K562 (cell line): ENCODE measurements around the gene GDF15. TPM values are rescaled to one million over a fixed set of nuclear protein-coding genes. Genes with fewer than 3 reads are reported as not detected.

Source experiments
- DPF2 ChIP-seq: fragments of 450-650 bp; IDR thresholded peaks from 2 replicates; pipeline ENCODE4 v1.6.1; 2016
- NKRF ChIP-seq: fragments of 450-650 bp; IDR thresholded peaks from 2 replicates; pipeline ENCODE4 v1.6.1; 2016; ENCODE audit warnings: borderline replicate concordance
- RBFOX2 ChIP-seq: fragments of 200-400 bp; formaldehyde crosslinking; IDR thresholded peaks from 2 replicates; pipeline ENCODE4 v1.6.1; 2017; ENCODE audit warnings: low read depth, mild to moderate bottlenecking, low read length, moderate library complexity
- polyA plus RNA-seq, 8 experiments: library from polyadenylated mRNA; depleted of rRNA in 4 of 8; stranded (reverse) in 5 of 8; unstranded in 3 of 8; fragments of >200 nt; fragmentation: Nextera tagmentation in 2 of 8; fragmentation: Illumina TruSeq in 1 of 8; extraction: Ambion mirVana in 2 of 8; extraction: Trizol in 1 of 8; gene quantifications; 2 replicates each; pipeline versions ENCODE4 v1.2.1 to v1.2.3, GENCODE V29; 2011 to 2014; ENCODE audit warnings: inconsistent platforms in 1 of 8, missing spikeins in 1 of 8
- total RNA-seq, 7 experiments: library from RNA; depleted of rRNA in 6 of 7; stranded (reverse); fragments of >200 nt in 6 of 7; fragmentation: Illumina TruSeq in 2 of 7; extraction: Trizol in 2 of 7; gene quantifications; 2 replicates each; pipeline versions ENCODE4 v1.2.1 to v1.2.3, GENCODE V29; 2011 to 2021; ENCODE audit warnings: low replicate concordance in 1 of 7
- TF ChIP-seq, protein P1 (sequence below): sonication (generic); formaldehyde crosslinking; IDR thresholded peaks from 2 replicates; pipeline ENCODE4 v1.8.0; 2022; ENCODE audit warnings: missing genetic modification reagents, mild to moderate bottlenecking, borderline replicate concordance
- TF ChIP-seq, protein P2 (sequence below), 2 experiments: fragments of 450-650 bp in 1 of 2; sonication (generic) in 1 of 2; formaldehyde crosslinking in 1 of 2; IDR thresholded peaks; 2 replicates each; pipeline versions ENCODE4 v1.7.1 to v1.9.0; 2016 to 2022; ENCODE audit warnings: inconsistent platforms in 1 of 2, mild to moderate bottlenecking in 1 of 2, missing genetic modification reagents in 1 of 2
- TF ChIP-seq, protein P3 (sequence below): fragments of 450-650 bp; IDR thresholded peaks from 2 replicates; pipeline ENCODE4 v1.6.1; 2016; ENCODE audit warnings: mild to moderate bottlenecking

The GDF15 gene
- total and polyA plus RNA-seq, 9 of the 15 experiments (the other 6 are each of a cell fraction or from before 2014, with no cell fraction given) = 2.3 to 82.4 (median 12.5) TPM

- TF ChIP-seq, protein P1, sequence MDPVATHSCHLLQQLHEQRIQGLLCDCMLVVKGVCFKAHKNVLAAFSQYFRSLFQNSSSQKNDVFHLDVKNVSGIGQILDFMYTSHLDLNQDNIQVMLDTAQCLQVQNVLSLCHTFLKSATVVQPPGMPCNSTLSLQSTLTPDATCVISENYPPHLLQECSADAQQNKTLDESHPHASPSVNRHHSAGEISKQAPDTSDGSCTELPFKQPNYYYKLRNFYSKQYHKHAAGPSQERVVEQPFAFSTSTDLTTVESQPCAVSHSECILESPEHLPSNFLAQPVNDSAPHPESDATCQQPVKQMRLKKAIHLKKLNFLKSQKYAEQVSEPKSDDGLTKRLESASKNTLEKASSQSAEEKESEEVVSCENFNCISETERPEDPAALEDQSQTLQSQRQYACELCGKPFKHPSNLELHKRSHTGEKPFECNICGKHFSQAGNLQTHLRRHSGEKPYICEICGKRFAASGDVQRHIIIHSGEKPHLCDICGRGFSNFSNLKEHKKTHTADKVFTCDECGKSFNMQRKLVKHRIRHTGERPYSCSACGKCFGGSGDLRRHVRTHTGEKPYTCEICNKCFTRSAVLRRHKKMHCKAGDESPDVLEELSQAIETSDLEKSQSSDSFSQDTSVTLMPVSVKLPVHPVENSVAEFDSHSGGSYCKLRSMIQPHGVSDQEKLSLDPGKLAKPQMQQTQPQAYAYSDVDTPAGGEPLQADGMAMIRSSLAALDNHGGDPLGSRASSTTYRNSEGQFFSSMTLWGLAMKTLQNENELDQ (CRISPR knock-in tag) = 0 out of 2 replicates have a peak, but pooled peaks have one; percentile 2
- TF ChIP-seq, protein P2, sequence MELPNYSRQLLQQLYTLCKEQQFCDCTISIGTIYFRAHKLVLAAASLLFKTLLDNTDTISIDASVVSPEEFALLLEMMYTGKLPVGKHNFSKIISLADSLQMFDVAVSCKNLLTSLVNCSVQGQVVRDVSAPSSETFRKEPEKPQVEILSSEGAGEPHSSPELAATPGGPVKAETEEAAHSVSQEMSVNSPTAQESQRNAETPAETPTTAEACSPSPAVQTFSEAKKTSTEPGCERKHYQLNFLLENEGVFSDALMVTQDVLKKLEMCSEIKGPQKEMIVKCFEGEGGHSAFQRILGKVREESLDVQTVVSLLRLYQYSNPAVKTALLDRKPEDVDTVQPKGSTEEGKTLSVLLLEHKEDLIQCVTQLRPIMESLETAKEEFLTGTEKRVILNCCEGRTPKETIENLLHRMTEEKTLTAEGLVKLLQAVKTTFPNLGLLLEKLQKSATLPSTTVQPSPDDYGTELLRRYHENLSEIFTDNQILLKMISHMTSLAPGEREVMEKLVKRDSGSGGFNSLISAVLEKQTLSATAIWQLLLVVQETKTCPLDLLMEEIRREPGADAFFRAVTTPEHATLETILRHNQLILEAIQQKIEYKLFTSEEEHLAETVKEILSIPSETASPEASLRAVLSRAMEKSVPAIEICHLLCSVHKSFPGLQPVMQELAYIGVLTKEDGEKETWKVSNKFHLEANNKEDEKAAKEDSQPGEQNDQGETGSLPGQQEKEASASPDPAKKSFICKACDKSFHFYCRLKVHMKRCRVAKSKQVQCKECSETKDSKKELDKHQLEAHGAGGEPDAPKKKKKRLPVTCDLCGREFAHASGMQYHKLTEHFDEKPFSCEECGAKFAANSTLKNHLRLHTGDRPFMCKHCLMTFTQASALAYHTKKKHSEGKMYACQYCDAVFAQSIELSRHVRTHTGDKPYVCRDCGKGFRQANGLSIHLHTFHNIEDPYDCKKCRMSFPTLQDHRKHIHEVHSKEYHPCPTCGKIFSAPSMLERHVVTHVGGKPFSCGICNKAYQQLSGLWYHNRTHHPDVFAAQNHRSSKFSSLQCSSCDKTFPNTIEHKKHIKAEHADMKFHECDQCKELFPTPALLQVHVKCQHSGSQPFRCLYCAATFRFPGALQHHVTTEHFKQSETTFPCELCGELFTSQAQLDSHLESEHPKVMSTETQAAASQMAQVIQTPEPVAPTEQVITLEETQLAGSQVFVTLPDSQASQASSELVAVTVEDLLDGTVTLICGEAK (IDR thresholded peaks at IDR 0.05) = 0 out of 2 replicates have a peak, but pooled peaks have one; percentile 9
- TF ChIP-seq, protein P2 (CRISPR knock-in tag; IDR thresholded peaks at IDR 0.05) = no peak
- peak; percentile 68; the same call in 1 of the 2 replicates for TF ChIP-seq NKRF
- peak; percentile 64 for TF ChIP-seq RBFOX2
- TF ChIP-seq, protein P3, sequence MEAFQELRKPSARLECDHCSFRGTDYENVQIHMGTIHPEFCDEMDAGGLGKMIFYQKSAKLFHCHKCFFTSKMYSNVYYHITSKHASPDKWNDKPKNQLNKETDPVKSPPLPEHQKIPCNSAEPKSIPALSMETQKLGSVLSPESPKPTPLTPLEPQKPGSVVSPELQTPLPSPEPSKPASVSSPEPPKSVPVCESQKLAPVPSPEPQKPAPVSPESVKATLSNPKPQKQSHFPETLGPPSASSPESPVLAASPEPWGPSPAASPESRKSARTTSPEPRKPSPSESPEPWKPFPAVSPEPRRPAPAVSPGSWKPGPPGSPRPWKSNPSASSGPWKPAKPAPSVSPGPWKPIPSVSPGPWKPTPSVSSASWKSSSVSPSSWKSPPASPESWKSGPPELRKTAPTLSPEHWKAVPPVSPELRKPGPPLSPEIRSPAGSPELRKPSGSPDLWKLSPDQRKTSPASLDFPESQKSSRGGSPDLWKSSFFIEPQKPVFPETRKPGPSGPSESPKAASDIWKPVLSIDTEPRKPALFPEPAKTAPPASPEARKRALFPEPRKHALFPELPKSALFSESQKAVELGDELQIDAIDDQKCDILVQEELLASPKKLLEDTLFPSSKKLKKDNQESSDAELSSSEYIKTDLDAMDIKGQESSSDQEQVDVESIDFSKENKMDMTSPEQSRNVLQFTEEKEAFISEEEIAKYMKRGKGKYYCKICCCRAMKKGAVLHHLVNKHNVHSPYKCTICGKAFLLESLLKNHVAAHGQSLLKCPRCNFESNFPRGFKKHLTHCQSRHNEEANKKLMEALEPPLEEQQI = no peak
- TF ChIP-seq DPF2 = peak; percentile 55; the same call in 1 of the 2 replicates
Observed at GRCh38 chr19:18416778-18417249, 30.9 kb downstream of the GDF15 start (continued).
